ENCODE results near the gene ADSS1.
A peak's percentile ranks its signal among the peaks of the same experiment; 100 is the strongest.

ADSS1 gene

DNA sequence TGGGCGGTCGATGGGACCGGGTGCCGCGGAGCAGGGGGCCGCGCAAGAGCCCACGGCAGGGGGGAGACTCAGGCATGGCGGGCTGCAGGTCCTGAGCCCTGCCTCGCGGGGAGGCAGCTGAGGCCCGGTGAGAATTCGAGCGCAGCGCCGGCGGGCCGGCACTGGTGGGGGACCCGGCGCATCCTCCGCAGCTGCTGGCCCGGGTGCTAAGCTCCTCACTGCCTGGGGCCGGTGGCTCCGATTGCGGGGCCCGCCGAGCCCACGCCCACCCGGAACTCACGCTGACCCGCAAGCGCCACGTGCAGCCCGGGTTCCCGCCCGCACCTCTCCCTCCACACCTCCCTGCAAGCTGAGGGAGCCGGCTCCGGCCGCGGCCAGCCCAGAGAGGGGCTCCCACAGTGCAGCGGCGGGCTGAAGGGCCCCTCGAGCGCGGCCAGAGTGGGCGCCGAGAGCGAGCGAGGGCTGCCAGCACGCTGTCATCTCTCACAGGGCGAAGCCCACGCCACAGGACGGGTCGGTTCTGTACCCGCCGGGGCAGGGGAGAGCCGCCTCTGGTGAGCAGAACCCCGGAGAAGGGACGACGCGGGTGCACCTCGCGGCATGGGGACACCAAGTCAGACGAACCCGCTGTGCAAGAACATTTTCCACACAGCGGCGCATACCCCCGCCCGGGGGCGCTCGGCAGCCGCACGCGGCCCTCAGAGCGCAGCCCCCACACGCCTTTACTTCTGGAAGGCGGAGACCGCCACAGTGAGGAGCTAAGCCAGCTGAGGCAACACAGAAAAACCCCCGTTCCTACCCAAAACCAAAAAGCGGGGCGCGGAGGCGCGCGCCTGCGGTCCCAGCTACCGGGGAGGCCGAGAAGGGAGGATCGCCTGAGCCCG lies 27.8 kb downstream of the ADSS1 start:
- H3K4me1 Mint-ChIP-seq (ENCODE audit: low read depth): peaks cover 32% of the 10 kb centered on the region
- H3K36me3 Mint-ChIP-seq: no peaks in the 10 kb centered on the region
- H3K4me3 Mint-ChIP-seq: peak overlapping the region; percentile 95
- H3K27ac Mint-ChIP-seq: peak overlapping the region; percentile 86
- H3K9me3 Mint-ChIP-seq (ENCODE audit: low read depth): no peaks in the 10 kb centered on the region
- no peaks in the 10 kb centered on the region for H3K27me3 Mint-ChIP-seq

DNA sequence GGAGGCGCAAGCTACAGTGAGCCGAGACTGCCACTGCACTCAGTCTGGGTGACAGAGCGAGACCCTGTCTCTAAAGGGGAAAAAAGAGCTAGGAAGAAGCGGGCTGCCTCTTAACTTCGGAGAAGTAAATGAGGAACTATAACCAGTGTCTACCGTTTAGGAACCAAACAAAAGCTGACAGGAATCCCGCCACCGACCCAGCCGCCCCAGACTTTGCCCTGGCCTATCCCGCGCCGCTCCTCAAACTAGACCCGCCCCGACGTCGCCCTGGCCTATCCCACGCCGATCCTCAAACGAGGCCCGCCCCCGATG lies 28.4 kb downstream of the ADSS1 start:
- Mint-ChIP-seq H3K9me3 (ENCODE audit: low read depth) (no peaks in the 10 kb centered on the region), H3K27ac (peak overlapping the region; percentile 86), H3K36me3 (no peaks in the 10 kb centered on the region), H3K27me3 (no peaks in the 10 kb centered on the region), H3K4me3 (peak overlapping the region; percentile 95), H3K4me1 (ENCODE audit: low read depth) (peaks cover 37% of the 10 kb centered on the region)

DNA sequence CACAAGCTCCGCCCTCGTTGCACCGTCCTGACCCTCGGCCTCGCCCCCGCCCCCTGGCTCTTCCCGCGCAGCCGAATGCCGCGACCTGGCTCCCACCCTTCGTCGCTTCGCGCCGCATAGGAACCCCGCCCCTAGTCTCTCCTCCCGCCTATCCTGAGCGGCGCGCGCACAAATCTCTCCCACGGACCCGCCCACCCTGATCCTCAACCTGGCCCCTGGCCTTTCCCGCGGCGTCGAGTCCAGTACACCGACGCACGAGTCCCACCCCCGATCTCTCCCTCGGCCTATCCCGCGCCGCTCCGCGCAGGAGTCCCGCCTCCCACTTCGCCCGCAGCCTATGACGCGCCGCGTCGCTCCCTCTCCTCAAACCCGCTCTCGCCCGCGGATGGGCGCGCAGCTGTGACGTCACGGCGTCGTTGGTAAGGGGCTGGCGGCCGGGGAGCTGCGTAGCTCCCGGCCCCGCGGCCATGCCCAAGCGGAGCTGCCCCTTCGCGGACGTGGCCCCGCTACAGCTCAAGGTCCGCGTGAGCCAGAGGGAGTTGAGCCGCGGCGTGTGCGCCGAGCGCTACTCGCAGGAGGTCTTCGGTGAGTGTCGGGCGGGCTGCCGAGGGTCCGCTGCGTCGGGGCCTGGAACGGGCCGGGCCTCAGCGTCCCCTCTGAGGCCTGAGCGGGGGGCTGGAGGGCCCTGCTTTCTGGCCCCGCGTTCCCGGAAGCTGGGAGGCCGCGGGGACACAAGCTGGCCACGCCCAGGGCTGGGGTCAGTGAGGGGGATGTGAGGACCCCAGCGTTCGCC lies 28.9 kb downstream of the ADSS1 start, which contains the start of gene SIVA1:
TSS of gene SIVA1 (plus strand) at position 413 of the 793 bp plus-strand sequence. CDS start at position 468, 55 bp downstream.
- Mint-ChIP-seq H3K4me1 (ENCODE audit: low read depth) (peaks cover 39% of the 10 kb centered on the region), H3K4me3 (peak within 1 kb of the TSS; percentile 95), H3K27ac (peak within 1 kb of the TSS; percentile 86), H3K27me3 (no peaks in the 10 kb centered on the region), H3K9me3 (ENCODE audit: low read depth) (no peaks in the 10 kb centered on the region), H3K36me3 (no peaks in the 10 kb centered on the region)

DNA sequence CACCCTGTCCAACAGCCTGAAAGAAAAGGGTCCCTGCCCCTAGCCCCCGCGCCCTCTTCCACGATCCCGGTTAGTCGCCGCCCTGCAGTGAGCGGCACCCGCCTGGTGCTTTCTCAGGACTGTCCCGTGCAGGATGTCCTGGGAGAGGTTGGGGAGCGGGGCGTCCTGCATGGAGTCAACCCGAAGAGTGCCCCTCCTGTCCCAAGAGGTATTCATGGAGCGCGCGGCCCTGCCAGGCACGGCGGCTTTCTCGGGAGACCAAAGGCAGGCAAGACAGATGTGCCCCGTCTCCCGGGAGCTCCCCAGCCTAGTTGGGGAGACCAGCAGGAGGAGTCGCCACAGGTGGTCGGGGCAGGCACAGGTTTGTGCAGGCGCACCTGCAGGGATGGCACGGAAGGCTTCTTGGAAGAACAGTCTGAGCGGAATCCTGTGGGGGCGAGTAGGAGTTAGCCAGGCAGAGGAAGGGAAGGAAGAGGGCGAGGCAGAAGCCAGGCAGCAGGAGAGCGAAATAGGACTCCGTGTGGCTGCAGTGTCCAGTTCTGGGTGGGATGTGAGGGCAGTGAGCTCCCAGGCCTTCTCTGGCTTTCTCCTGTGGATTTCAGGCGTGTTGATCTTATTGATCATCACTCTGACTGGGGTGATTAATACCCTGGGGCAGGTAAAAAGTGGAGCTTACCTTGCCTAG lies 29.6 kb downstream of the ADSS1 start:
- no peaks in the 10 kb centered on the region for H3K27me3 Mint-ChIP-seq
- H3K27ac Mint-ChIP-seq: peak overlapping the region; percentile 84
- no peaks in the 10 kb centered on the region for H3K9me3 Mint-ChIP-seq (ENCODE audit: low read depth)
- H3K4me1 Mint-ChIP-seq (ENCODE audit: low read depth): peaks cover 39% of the 10 kb centered on the region
- H3K4me3 Mint-ChIP-seq: peak overlapping the region; percentile 95
- no peaks in the 10 kb centered on the region for H3K36me3 Mint-ChIP-seq

DNA sequence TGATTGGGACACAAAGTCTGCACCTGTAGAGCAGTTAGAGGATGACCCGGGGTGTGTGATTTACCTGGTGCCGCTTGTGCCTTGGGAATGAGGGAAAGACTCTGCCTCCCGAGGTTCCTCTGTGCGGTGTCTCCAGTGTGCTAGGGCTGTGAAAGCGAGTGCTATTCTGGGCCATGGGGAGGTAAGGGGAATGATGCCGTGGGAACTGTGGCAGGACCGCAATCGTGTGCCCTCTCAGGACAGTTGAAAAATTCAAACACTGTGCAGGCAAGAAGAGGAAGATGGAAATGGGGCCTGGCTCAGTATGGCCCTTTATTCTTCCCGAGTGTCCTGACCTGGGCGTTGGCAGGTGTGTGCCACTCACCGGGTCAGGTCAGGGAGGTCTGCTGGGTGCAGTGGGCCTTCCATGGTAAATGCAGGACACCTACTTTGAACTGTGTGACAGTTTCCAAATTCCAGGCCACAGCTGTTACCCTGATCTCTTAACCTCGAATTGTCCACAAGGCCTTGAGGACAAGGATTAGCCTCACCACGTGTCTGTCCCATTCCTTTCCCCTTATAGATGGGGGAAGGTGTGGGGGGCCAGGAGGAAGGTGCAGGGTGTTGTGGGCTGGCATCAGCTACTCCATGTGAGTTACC lies 30.3 kb downstream of the ADSS1 start:
- Mint-ChIP-seq H3K27me3 (no peaks in the 10 kb centered on the region), H3K4me3 (peak overlapping the region; percentile 95), H3K36me3 (no peaks in the 10 kb centered on the region), H3K9me3 (ENCODE audit: low read depth) (no peaks in the 10 kb centered on the region), H3K4me1 (ENCODE audit: low read depth) (peaks cover 39% of the 10 kb centered on the region), H3K27ac (peak overlapping the region; percentile 84)

DNA sequence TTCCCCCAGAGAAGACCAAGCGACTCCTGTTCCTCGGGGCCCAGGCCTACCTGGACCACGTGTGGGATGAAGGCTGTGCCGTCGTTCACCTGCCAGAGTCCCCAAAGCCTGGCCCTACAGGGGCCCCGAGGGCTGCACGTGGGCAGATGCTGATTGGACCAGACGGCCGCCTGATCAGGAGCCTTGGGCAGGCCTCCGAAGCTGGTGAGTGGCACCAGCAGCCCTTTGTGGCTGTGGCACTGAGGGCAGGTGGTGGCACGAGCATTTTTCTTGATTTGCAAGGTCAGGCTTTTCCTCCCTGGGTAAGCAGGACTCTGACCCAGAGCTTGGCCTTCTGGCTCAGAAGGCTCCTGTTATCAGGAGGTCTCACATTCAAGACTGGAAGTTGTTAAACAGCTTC lies 31.6 kb downstream of the ADSS1 start:
- H3K36me3 Mint-ChIP-seq: no peaks in the 10 kb centered on the region
- no peaks in the 10 kb centered on the region for H3K9me3 Mint-ChIP-seq (ENCODE audit: low read depth)
- no peaks in the 10 kb centered on the region for H3K27me3 Mint-ChIP-seq
- H3K4me3 Mint-ChIP-seq: peak overlapping the region; percentile 95
- H3K4me1 Mint-ChIP-seq (ENCODE audit: low read depth): peaks cover 39% of the 10 kb centered on the region
- no peak overlapping the region for H3K27ac Mint-ChIP-seq

DNA sequence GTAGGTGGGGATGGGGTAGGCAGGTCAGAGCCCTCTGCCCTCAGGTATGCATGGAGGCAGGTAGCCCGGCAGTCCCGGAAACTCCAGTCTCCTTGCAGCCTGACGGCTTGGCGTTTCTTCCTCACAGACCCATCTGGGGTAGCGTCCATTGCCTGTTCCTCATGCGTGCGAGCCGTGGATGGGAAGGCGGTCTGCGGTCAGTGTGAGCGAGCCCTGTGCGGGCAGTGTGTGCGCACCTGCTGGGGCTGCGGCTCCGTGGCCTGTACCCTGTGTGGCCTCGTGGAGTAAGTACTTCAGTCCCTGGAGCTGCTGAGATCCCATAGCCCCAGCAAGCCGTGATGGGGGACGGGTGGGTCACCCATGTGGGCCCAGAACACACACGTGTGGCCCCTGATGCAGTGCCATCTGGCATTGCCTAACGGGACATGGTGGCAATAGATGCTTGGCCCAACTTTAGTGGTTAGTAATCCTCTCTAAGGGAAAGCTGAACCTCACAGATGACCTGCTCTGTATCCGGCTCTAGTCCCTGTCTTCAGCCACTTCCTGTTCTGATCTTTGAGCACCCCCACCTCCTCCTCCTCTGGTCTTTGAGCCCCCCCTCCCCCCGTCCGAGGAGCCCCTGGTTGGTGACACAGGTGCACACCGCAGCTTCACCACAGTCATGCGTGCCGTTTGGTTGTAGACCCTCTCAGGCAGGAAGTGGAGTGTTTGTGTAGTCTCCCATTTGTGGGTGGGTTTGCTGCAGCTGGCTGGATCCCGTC lies 32.6 kb downstream of the ADSS1 start:
- Mint-ChIP-seq H3K9me3 (ENCODE audit: low read depth) (no peaks in the 10 kb centered on the region), H3K27me3 (no peaks in the 10 kb centered on the region), H3K27ac (peak overlapping the region; percentile 75), H3K36me3 (no peaks in the 10 kb centered on the region), H3K4me3 (peak overlapping the region; percentile 51), H3K4me1 (ENCODE audit: low read depth) (peaks cover 39% of the 10 kb centered on the region)

DNA sequence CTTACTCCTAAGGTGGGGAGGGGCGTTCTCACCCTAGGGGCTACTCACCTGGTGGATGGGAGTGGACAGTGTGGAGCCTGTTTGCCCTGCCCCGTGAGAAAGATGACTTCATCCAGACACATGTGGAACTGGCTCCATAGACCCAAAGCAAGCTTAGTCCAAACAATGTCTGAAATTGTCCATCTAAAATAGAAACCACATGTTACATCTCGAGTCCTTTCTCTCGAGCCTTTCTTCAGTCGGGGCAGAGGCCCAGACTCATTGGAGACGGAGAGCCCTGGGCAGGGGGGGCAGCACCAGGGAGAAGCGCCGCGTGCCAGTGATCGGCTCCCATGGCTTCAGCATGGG lies 33.2 kb downstream of the ADSS1 start:
- Mint-ChIP-seq H3K27me3 (no peaks in the 10 kb centered on the region), H3K36me3 (peaks cover 2% of the 10 kb centered on the region), H3K4me3 (peak overlapping the region; percentile 38), H3K4me1 (ENCODE audit: low read depth) (peaks cover 39% of the 10 kb centered on the region), H3K27ac (peak overlapping the region; percentile 75), H3K9me3 (ENCODE audit: low read depth) (no peaks in the 10 kb centered on the region)

DNA sequence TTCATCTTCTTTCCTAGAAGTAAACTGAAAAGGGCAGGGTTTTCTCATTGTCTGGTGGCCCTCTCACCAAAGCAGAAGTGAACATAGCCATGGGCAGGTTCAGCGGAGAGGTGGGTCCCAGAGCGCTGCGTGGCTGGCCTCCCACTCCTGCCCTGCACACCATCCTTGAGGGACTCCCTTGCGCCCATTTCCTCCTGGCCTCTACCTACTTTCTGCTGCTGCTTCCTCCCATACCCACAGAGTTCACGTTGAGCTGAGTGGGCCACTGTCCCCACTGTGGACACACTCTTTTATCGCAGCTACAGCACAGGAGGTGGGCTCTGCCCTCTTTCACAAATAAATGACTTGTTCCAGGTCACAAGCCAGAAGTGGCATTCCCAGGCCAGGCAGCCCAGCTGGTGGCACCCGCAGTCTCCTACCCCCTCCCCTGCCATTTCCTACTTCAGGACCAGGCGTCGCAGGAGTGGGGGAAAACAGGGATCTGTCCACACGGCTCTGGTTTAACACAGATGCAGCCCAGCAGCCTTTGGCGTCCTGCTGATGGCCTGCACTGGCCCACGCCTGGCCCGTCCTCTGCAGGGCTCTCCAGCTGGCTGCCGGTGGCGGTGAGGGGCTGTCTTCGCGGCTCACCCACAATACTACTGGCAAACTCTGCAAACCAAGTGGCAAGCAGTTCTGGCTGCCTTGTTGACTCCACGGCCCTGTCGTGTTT lies 33.8 kb downstream of the ADSS1 start:
- Mint-ChIP-seq H3K4me1 (ENCODE audit: low read depth) (peaks cover 36% of the 10 kb centered on the region), H3K27me3 (no peaks in the 10 kb centered on the region), H3K9me3 (ENCODE audit: low read depth) (no peaks in the 10 kb centered on the region), H3K27ac (peak overlapping the region; percentile 22), H3K36me3 (peaks cover 4% of the 10 kb centered on the region), H3K4me3 (no peak overlapping the region)

DNA sequence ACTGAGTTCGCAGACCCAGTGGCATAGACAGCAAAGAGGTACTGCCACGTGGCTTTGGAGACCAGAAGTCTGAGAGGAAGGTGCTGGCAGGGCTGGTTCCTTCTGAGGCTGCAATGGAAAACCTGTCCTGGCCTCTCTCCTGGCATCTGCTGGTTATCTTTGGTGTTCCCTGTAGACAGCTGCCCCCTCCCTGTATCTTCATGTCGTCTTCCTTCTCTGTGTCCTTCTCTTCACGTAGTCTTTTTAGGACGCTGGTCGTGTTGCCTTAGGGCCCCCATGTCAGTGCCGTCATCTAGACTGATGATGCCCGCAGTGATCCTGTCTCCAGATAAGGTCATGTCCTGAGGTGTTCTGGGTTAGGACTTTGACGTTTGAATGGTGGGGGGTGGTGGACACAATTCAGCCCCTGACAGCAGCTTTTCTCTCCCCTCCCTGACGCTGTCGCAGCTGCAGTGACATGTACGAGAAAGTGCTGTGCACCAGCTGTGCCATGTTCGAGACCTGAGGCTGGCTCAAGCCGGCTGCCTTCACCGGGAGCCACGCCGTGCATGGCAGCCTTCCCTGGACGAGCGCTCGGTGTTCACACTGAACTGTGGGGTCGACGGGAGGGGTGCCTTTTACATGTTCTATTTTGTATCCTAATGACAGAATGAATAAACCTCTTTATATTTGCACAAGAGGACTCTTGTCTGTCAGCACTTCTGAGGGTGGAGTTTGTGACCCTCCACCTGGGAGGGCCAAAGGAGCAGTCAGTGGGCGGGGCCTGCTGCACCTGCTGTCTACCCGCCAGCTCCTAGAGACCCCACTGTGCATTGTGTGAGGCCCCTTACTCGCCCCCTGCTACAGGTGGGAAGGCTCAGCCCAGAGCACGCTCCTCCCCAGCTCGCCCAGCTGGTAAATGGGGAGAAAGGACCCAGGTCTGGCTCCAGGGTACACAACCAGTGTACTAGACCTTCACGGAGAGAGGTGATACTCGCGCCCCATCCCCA lies 35.2 kb downstream of the ADSS1 start:
- Mint-ChIP-seq H3K4me3 (no peak overlapping the region), H3K4me1 (ENCODE audit: low read depth) (peaks cover 28% of the 10 kb centered on the region), H3K27ac (no peak overlapping the region), H3K9me3 (ENCODE audit: low read depth) (no peaks in the 10 kb centered on the region), H3K27me3 (no peaks in the 10 kb centered on the region), H3K36me3 (peaks cover 4% of the 10 kb centered on the region)

DNA sequence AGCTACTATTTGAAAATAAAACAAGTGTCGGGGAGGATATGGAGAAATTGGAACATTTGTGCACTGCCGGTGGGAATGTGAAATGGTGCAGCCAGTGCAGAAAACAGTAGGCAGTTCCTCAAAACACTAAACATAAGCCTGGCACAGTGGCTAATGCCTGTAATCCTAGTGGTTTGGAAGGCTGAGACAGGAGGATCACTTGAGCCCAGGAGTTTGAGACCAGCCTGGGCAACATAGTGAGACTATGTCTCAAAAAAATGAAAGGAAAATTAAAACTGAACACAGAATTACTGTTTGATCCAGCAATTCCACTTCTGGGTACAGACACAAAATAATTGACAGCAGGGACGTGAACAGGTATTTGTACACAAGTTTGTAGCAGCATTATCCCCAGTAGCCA lies 41.5 kb downstream of the ADSS1 start:
- Mint-ChIP-seq H3K9me3 (ENCODE audit: low read depth) (no peaks in the 10 kb centered on the region), H3K4me1 (ENCODE audit: low read depth) (peaks cover 4% of the 10 kb centered on the region), H3K36me3 (peaks cover 6% of the 10 kb centered on the region), H3K27ac (no peak overlapping the region), H3K27me3 (no peaks in the 10 kb centered on the region), H3K4me3 (no peak overlapping the region)

DNA sequence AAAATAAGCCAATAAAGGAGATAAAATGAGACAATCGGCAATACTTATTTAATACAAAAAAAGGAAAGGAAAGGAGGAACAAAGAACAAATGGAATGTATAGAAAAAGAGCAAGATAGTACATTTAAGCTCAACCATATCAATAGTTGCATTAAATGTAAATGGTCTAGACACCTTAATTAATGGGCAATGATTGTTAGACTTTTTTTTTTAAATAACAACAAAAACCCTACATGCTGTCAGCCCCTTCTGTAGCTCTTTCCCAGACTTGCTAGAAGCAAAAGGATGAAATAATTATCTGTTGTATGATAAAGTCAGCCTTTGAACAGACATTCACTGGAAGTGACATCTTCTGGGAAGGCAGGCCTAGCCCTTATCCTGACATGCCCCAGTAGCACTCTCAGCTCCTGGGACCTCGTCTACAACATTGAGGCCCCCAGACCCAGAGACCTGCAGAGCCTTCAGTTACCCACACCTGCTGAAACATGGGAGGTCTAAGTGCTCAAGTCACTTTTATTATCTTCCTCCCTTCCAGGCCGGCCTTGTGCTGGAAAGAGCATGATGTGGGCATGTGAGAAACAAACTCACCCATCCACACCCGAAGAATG lies 42.3 kb downstream of the ADSS1 start:
- peaks cover 4% of the 10 kb centered on the region for H3K4me1 Mint-ChIP-seq (ENCODE audit: low read depth)
- H3K36me3 Mint-ChIP-seq: peaks cover 8% of the 10 kb centered on the region
- H3K9me3 Mint-ChIP-seq (ENCODE audit: low read depth): no peaks in the 10 kb centered on the region
- H3K27ac Mint-ChIP-seq: no peak overlapping the region
- no peaks in the 10 kb centered on the region for H3K27me3 Mint-ChIP-seq
- no peak overlapping the region for H3K4me3 Mint-ChIP-seq
